Bronchial epithelial cell (primary cell): Measurements from ENCODE around the gene SMTN. TPM values are rescaled to one million over a fixed set of nuclear protein-coding genes. Genes with fewer than 3 reads are reported as not detected.

Experiments
- DNase-seq: peaks from one replicate; pipeline ENCODE4 v3.0.0-alpha.2; 2010; ENCODE audit warnings: low read depth
- FAIRE-seq: peaks from 2 replicates; lab custom pipeline; 2011; peaks lifted over from hg19 to GRCh38; lab: Jason Lieb, UNC
- H3K27me3 ChIP-seq: 2 replicates; pipeline ENCODE4 v1.5.1; 2011; ENCODE audit warnings: low read length; ENCODE audit not compliant: control insufficient read depth, insufficient read depth
- H3K36me3 ChIP-seq: 2 replicates; pipeline ENCODE4 v1.5.1; 2011; ENCODE audit warnings: low read length; ENCODE audit not compliant: control insufficient read depth, insufficient read depth
- H3K4me3 ChIP-seq: 2 replicates; pipeline ENCODE4 v1.5.1; 2011; ENCODE audit warnings: mild to moderate bottlenecking, low read depth, low read length, control low read depth
- CTCF ChIP-seq: IDR thresholded peaks from 2 replicates; pipeline ENCODE4 v1.5.1; 2011; ENCODE audit warnings: mild to moderate bottlenecking, moderate library complexity, low read length, control low read depth, inconsistent platforms; ENCODE audit not compliant: insufficient read depth, severe bottlenecking
- total RNA-seq: library from RNA; depleted of rRNA; stranded (reverse); fragments of >200 nt; gene quantifications from 2 replicates; pipeline ENCODE4 v1.2.1, GENCODE V29; 2014

SMTN gene
- total RNA-seq, 1 donor from 2014 or later = 38.7 TPM

- no peak for DNase-seq
- TF ChIP-seq CTCF = no peak
- peak overlapping the region; percentile 50 for H3K4me3 ChIP-seq
- peak; percentile 18 for FAIRE-seq
- peaks cover 19% of the 10 kb centered on the region for H3K36me3 ChIP-seq
- no peaks in the 10 kb centered on the region for H3K27me3 ChIP-seq
Observed at GRCh38 chr22:31083923-31084810, 3.0 kb downstream of the SMTN start.

- FAIRE-seq = no peak
- DNase-seq = no peak
- Histone ChIP-seq H3K27me3 (no peaks in the 10 kb centered on the region), H3K4me3 (peak overlapping the region; percentile 50), H3K36me3 (peaks cover 26% of the 10 kb centered on the region)
- peak; percentile 88 for TF ChIP-seq CTCF
Observed at GRCh38 chr22:31084811-31085492, 3.8 kb downstream of the SMTN start.

GRCh38 chr22:31085493-31085824 is 4.3 kb downstream of the SMTN start:
- DNase-seq (no peak), FAIRE-seq (no peak)
- peaks cover 28% of the 10 kb centered on the region for H3K36me3 ChIP-seq
- TF ChIP-seq CTCF = no peak
- peak overlapping the region; percentile 50 for H3K4me3 ChIP-seq
- no peaks in the 10 kb centered on the region for H3K27me3 ChIP-seq

GRCh38 chr22:31085928-31086327 is 4.8 kb downstream of the SMTN start:
- Histone ChIP-seq H3K4me3 (no peak overlapping the region), H3K36me3 (peaks cover 29% of the 10 kb centered on the region)

GRCh38 chr22:31086703-31087330 is 5.7 kb downstream of the SMTN start:
- TF ChIP-seq CTCF = no peak
- Histone ChIP-seq H3K4me3 (no peak overlapping the region), H3K36me3 (peaks cover 36% of the 10 kb centered on the region), H3K27me3 (no peaks in the 10 kb centered on the region)
- DNase-seq = peak; percentile 47
- no peak for FAIRE-seq

More at GRCh38 chr22:31085928-31086327, 4.8 kb downstream of the SMTN start:
- no peak for TF ChIP-seq CTCF
- H3K27me3 ChIP-seq = no peaks in the 10 kb centered on the region
- FAIRE-seq (no peak), DNase-seq (no peak)
